Ovary (tissue), 9 donors: ENCODE data around the gene DEDD. TPM values are rescaled to one million over a fixed set of nuclear protein-coding genes. Genes with fewer than 3 reads are reported as not detected.

Source experiments
- DNase-seq, 5 donors: peaks; one replicate each; pipeline ENCODE4 v3.0.0-alpha.2; 2019 to 2020
- H3K27ac ChIP-seq, 2 donors: fragments of 200-600 bp; one replicate each; pipeline versions ENCODE4 v1.5.1 to v1.8.0; 2019 to 2022
- H3K27me3 ChIP-seq: fragments of 200-600 bp; one replicate; pipeline ENCODE4 v1.8.0; 2022
- H3K36me3 ChIP-seq: fragments of 200-600 bp; sonication (generic); one replicate; pipeline ENCODE4 v1.5.1; 2019
- H3K4me1 ChIP-seq: one replicate; pipeline ENCODE4 v1.8.1; 2013; ENCODE audit warnings: mild to moderate bottlenecking, moderate library complexity; ENCODE audit not compliant: insufficient read depth
- H3K4me3 ChIP-seq: fragments of 200-600 bp; sonication (generic); one replicate; pipeline ENCODE4 v1.5.1; 2017
- H3K9me3 ChIP-seq, 2 donors: fragments of 200-600 bp in 1 of 2; sonication (generic) in 1 of 2; one replicate each; pipeline versions ENCODE4 v1.5.1 to v1.8.1; 2013 to 2019; ENCODE audit warnings: mild to moderate bottlenecking in 1 of 2, moderate library complexity in 1 of 2
- CTCF ChIP-seq, 3 donors: fragments of 450-650 bp in 2 of 3; fragments of 200-600 bp in 1 of 3; IDR thresholded peaks; one replicate each; pipeline versions ENCODE4 v1.5.1 to v1.8.0; 2016 to 2022; ENCODE audit warnings: antibody characterized with exemption in 3 of 3, mild to moderate bottlenecking in 1 of 3
- EP300 ChIP-seq: sonication (generic); formaldehyde crosslinking; IDR thresholded peaks from one replicate; pipeline ENCODE4 v1.6.1; 2017; ENCODE audit warnings: antibody characterized with exemption
- POLR2A ChIP-seq: fragments of 450-650 bp; IDR thresholded peaks from one replicate; pipeline ENCODE4 v1.6.1; 2017; ENCODE audit warnings: antibody characterized with exemption, mild to moderate bottlenecking, moderate library complexity
- WGBS, 3 donors: extraction: QIAGEN DNeasy Blood & Tissue Kit in 1 of 3; methylation state at CpG; one replicate each; pipeline versions ENCODE4 v1.1.5 to v1.1.7; 2013 to 2017; 5-methylcytosine and 5-hydroxymethylcytosine counted together
- intact Hi-C, 4 donors: fragments of 100-400 bp; cut with DNase I; formaldehyde crosslinking; loops; one replicate each; pipeline versions ENCODE4 v1.11.0 to v1.15.1; 2022 to 2023
- polyA plus RNA-seq, 2 donors: library from polyadenylated mRNA; stranded (reverse); fragments of 200-250 nt in 1 of 2; fragments of 350-450 nt in 1 of 2; fragmentation: Illumina TruSeq in 1 of 2; extraction: RNeasy Lipid Tissue Mini Kit (QIAGEN cat#74804) in 1 of 2; gene quantifications; one replicate each; pipeline ENCODE4 v1.2.3, GENCODE V29; 2013 to 2014
- total RNA-seq, 7 donors: library from RNA; depleted of rRNA in 2 of 7; stranded (reverse); fragments of >200 nt in 2 of 7; fragmentation: NEBNext Ultra II Directional in 3 of 7; extraction: Animal tissue kit (Norgen Biotek cat#: 25700) in 3 of 7; gene quantifications; one replicate each; pipeline versions ENCODE4 v1.1.0 to v1.2.4, GENCODE V29; 2016 to 2023
- donor health status: DM: no; HTN: no; CAD: no; lungs with moderate emphysema.
- donor health status: DM: no; HTN: no; CAD: no.
- donor health status: Bipolar disorder and iron deficiency.
- donor health status: DM: yes; HTN: yes; CAD: no.
- donor health status: DM: no; HTN: no; CAD: no.
- donor health status: DM: yes; HTN: yes; CAD: no.

DEDD gene
- total and polyA plus RNA-seq, 9 donors: 19.0 to 53.9 (median 38.1) TPM

DNA sequence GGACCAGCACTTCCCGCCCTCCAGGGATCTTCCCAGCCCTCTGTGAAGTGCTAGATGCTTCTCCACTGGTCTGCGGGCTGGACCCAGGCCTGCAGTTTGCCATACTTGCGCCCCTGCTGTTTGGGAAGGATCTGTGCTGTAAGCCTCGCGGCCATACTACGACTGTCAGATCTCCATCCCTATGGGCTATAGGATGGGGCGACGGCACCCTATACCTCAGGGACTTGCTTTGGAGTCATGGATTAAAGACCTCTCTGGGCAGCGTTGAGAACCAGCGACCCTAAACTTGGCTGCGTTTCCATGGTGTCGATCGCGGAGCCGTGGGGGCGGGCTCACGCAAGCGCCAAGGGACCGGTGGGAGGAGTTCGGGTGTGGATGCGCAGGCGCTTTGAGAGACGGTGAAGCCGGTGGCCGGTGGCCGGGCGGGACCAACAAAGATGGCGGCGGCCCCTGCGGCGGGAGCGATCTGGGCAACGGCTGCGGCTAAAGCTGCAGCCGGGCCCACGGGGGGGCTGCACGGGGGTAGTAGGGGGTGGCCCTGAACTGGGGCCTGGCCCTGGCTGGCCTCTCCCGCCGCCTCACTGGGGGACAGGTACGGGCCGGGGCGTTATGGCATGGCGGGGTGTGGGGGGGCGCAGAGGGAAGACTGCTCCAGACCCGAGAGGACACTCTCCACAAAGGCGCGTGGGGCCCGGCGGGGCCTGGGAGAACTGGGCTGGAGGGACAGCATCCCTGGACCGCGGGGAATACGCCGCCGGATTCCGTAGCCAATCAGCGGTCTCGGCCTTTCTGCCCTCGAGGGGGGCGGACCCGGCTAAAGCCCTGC is 26.8 kb upstream of the DEDD start, which contains the start of gene USP21:
Gene USP21 (plus strand): TSS at position 414 of the 826 bp plus-strand sequence. CDS start 1,141 bp downstream, outside the sequence.
- Histone ChIP-seq H3K27ac (peak within 1 kb of the TSS; percentile 68 to 89), H3K9me3 (no peaks in the 10 kb centered on the region), H3K4me3 (peak within 1 kb of the TSS; percentile 84), H3K36me3 (no peaks in the 10 kb centered on the region), H3K4me1 (peaks cover 14% of the 10 kb centered on the region), H3K27me3 (no peaks in the 10 kb centered on the region)
- WGBS, 3 donors: 0 to 2% (median 1%) methylated on average over 49 to 60 of the region's 60 CpGs
- TF ChIP-seq POLR2A (peak; percentile 57), CTCF (IDR thresholded peaks at IDR 0.05) (peak in 1 of 3 donors; percentile 52), EP300 (no peak)
- peak; percentile 92 to 96 (median 95) for DNase-seq
- intact Hi-C loops: loop anchor here in 1 of 4 donors (10.0 kb wide), 1 partner anchor 874 kb away; the partner anchor contains the start of gene PEX19

- Histone ChIP-seq H3K27me3 (no peaks in the 10 kb centered on the region), H3K4me3 (peak overlapping the region; percentile 84), H3K36me3 (no peaks in the 10 kb centered on the region), H3K9me3 (no peaks in the 10 kb centered on the region), H3K4me1 (peaks cover 14% of the 10 kb centered on the region), H3K27ac (peak overlapping the region; percentile 68 to 89)
- no peak for TF ChIP-seq EP300
- DNase-seq: no peak
- intact Hi-C loops: loop anchor here in 1 of 4 donors (10.0 kb wide), 1 partner anchor 874 kb away; the partner anchor contains the start of gene PEX19
- WGBS, 3 donors: 67 to 83% (median 70%) methylated on average over 9 of the region's 9 CpGs
These were observed 26.0 kb upstream of the DEDD start for GRCh38 chr1:161158316-161159010.

- WGBS, 3 donors: 90 to 97% (median 95%) methylated on average over 1 of the region's 1 CpG
- Histone ChIP-seq H3K4me3 (no peak overlapping the region), H3K36me3 (no peaks in the 10 kb centered on the region), H3K9me3 (no peaks in the 10 kb centered on the region), H3K4me1 (peaks cover 15% of the 10 kb centered on the region), H3K27me3 (no peaks in the 10 kb centered on the region), H3K27ac (no peak overlapping the region)
- intact Hi-C loops: loop anchor here in 1 of 4 donors (10.0 kb wide), 1 partner anchor 873 kb away; the partner anchor contains the start of gene PEX19
- no peak for DNase-seq
- TF ChIP-seq POLR2A: no peak
- TF ChIP-seq EP300: no peak
- no peak for TF ChIP-seq CTCF (IDR thresholded peaks at IDR 0.05)
These were observed 25.4 kb upstream of the DEDD start for GRCh38 chr1:161157867-161158266.

DNA sequence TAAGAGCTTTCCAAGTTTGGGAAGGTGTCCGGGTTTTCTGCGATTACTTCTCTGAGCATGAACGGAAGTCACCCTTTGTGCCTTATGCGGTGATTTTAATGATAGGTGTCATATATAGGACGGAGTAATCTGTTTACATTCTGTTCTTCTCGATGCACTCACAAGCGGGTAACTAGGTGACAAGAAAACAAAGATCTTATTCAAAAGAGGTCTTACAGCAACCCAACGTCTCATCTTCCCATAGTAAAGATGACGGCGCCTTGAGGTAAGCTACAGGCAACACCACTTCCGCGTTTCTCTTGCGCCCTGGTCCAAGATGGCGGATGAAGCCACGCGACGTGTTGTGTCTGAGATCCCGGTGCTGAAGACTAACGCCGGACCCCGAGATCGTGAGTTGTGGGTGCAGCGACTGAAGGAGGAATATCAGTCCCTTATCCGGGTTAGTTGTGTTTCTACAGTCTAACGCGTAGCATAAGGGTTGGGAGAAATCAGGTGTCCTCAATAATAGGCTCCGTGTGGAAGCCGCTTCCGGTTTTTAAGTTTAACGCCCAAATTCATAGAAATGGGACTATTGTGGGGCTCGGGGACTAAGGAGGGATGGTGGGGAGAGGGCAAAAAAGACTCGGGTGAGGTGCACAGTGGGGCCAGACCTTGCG is 21.3 kb upstream of the DEDD start, which contains the start of gene UFC1:
Gene UFC1 (plus strand): TSS at position 297 of the 656 bp plus-strand sequence. CDS start 20 bp downstream, at position 317.
- Histone ChIP-seq H3K27ac (peak within 1 kb of the TSS; percentile 67 to 91), H3K4me3 (peak within 1 kb of the TSS; percentile 61), H3K36me3 (no peaks in the 10 kb centered on the region), H3K9me3 (no peaks in the 10 kb centered on the region), H3K27me3 (no peaks in the 10 kb centered on the region), H3K4me1 (peaks cover 6% of the 10 kb centered on the region)
- intact Hi-C loops: loop anchor here in 1 of 4 donors (10.0 kb wide), 1 partner anchor 869 kb away; the partner anchor contains the start of gene PEX19
- TF ChIP-seq EP300 (no peak), POLR2A (peak; percentile 27), CTCF (IDR thresholded peaks at IDR 0.05) (peak in 1 of 3 donors; percentile 5)
- DNase-seq: peak; percentile 73 to 84 (median 77)
- WGBS, 3 donors: 0 to 1% (median 0%) methylated on average over 33 of the region's 33 CpGs
